ENCODE data around the gene ATF7. TPM values are rescaled to one million over a fixed set of nuclear protein-coding genes. Genes with fewer than 3 reads are reported as not detected.

The ATF7 gene
- total RNA-seq, 1 donor from 2014 or later = 4.1 TPM

DNA sequence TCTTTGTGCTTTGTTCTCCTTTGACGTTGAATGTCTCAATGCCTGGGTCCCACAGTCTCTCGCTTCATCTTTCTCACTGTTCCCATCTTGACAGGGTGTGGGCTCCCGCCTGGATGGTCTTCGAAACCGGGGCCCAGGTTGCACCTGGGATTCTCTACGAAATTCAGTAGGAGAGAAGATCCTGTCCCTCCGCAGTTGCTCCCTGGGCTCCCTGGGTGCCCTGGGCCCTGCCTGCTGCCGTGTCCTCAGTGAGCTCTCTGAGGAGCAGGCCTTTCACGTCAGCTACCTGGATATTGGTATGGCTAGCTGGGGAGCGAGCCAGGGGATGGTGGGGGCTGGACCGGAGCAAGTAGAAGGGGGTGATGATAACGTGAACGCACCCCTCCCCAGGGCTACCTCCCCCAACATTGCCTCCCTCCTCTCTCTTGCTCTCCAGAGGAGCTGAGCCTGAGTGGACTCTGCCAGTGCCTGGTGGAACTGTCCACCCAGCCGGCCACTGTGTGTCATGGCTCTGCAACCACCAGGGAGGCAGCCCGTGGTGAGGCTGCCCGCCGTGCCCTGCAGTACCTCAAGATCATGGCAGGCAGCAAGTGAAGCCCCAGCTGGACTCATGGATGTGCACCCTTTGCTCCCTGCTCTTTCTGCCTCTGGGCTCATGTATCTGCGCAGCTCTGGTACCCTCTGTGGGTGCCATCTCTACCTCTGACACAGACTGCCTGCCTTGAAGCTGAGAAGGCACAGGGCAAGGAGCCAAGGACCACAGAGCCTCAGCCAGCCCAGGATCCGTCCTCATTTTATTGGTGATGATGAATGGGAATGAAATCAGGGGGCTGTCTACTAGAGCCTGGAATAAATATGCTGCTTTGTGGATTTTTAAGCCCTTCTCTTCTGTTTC is 120.4 kb downstream of the ATF7 start:
- DNase-seq (ENCODE audit: low spot score in 2 of 2) (no peak), FAIRE-seq (no peak)

DNA sequence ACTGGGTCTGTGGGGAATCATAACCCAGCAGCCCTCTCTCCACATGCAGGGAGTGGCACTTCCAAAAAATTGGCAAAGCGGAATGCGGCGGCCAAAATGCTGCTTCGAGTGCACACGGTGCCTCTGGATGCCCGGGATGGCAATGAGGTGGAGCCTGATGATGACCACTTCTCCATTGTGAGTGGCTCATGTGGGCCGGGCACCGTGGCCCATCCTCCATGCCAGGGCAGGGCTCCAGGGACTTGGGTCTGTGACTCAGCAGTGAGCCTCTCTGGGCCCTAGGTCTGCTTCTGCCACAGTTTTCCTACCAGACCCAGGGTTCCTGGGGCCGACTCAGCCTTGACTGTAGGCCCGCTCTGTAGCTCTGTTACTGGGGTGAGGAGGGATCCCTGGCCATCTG is 121.1 kb downstream of the ATF7 start:
- FAIRE-seq (no peak), DNase-seq (ENCODE audit: low spot score in 2 of 2) (no peak)

DNA sequence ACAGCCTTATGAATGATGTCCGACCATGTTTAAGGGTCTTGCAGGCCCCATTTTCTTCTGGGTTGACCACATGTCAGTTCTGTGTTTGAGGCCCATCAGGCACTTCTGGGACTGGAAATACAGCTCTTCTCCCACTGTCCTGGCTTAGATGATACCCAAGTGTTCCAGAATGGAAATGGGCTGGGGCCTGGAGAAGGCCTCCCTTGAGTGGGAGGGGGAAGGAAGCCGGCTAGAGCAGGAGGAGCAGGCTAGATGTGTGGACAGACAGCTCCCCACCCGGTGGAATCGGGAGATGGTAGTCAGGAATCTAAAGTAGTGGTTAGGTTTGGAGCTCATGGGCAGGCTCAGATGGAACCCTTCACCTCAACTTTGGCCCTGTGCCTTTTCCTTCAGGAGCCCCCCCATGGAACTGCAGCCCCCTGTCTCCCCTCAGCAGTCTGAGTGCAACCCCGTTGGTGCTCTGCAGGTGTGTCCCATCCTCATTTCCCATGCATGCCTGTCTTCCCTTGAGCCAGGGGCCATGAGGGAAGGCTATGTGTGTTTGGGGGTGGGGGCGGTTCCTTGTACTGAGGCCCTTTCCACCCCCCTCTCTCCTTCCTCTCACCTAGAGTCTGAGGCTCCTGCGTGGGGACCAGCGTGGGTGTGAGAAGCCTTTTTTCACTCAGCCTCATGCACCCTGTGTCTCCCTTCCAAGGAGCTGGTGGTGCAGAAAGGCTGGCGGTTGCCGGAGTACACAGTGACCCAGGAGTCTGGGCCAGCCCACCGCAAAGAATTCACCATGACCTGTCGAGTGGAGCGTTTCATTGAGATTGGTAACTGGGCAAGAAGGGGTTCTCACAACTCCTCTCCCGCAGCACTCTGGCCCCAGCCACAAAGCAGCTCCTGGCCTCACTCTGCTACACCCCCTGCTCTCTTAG is 121.9 kb downstream of the ATF7 start:
- FAIRE-seq (no peak), DNase-seq (ENCODE audit: low spot score in 2 of 2) (no peak)

DNA sequence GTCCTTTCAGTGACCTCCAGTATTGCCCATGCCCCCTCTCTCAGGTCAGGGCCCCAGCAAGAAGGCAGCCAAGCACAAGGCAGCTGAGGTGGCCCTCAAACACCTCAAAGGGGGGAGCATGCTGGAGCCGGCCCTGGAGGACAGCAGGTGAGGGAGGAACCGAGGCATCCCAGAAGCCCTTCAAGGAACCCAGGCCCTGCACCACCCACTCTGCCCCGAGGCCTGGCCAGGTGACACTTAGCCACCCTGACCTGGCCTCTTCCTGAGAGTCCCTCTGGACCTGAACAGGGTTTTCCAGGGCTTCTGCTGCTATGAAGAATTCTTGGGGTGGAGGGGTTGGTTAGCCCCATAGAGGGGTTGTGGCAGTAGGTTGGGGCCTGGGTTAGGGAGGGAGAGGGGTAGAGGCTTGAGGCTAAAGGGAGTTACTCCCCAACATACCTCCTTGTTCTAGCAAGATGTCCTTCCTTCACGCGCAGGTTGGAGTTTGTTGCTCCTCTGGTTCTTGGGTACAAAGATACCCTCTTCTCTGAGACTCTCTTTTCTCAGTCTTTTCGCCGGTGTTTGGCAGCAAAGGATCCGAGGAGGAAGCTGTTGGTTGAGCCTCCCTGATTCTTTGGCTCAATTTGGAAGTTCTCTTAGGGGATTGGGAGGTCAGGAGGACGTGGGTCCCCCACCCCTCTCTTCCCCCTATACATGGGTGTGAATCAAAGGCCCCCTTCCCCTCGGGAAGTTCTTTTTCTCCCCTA is 123.0 kb downstream of the ATF7 start:
- DNase-seq (ENCODE audit: low spot score in 2 of 2) = no peak
- FAIRE-seq = no peak

DNA sequence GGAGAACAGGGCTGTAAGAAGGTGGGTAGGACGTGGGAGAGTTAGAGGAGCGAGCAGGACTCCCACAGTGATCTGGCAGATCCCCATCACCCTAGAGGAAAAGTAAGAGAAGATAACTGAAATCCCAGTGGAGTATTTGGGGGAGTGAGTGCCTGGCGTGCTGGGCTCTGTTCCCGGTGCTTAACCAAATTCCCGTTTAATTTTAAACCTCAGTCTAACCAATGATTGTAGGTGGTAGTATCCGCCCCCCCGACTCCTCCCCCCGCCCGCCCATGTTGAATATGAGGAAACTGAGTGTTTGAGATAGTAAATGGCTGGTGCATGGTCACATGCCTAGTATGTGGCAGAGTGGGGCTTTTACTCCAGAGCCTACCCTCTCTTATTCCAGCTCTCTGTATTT is 123.9 kb downstream of the ATF7 start:
- no peak for FAIRE-seq
- no peak for DNase-seq (ENCODE audit: low spot score in 2 of 2)

DNA sequence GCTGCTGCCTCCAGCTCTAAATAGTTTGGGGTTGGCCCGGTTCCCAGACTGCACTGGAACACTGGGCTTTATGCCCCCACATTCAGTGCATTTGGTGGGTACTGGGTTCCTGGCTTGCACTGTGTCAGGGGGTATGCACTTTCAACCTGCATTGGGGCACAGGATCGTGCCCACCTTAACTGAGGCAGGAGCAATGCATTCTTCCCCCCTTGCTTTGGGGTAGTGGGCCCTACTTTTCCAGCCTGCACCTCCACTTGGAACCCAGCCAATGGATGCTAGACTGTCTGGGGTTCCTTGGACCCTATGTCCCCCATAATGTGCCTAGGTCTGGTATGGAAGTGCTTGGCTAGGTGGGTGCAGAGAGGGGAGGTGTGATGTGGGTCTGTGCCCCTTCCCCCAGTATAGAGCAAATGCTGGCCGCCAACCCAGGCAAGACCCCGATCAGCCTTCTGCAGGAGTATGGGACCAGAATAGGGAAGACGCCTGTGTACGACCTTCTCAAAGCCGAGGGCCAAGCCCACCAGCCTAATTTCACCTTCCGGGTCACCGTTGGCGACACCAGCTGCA is 124.5 kb downstream of the ATF7 start:
- FAIRE-seq = no peak
- DNase-seq (ENCODE audit: low spot score in 2 of 2) = no peak

DNA sequence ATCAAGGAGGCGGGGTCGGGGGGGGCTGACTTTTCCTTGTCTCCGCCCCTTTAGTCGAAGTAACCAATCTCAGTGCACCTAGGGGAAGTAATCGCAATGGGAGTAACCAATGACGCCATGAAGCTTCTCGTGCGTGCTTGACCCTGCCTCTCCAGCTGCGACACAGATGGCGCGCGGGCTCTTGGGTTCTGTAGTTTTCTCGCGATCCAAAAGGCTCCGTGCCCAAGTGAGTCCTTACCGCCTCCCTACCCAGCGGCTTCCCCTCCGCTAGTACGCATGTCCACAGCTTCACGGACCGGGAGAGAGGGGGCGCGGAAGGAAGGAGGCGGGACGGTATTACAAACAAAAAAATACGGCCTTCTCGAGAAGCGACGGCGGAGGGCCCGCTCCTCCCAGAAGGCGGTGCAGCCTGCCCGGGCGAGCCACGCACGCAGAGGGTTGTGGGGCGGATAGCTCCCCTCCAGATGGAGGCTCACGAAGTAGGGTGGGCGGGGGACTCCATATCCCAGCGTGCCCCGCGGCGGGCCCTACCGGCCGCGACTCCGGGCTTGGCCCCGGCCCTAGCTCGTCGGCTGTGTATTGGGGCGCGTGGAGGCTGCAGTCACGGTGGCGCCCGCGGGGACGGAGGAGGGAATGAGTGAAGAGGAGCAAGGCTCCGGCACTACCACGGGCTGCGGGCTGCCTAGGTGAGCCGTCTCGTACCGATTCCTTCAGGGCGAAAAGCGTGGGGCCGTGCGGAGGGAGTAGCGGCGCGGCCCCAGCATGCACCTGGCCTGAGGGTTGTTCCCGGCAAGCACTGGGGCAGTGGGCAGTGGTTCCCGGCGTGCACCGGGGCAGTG is 125.2 kb downstream of the ATF7 start, which contains the start of gene TARBP2:
Gene TARBP2, plus strand, starts transcription at position 508 of the 839 bp plus-strand sequence. Its CDS starts 126 bp downstream, at position 634.
- peak; percentile 96 for FAIRE-seq

DNA sequence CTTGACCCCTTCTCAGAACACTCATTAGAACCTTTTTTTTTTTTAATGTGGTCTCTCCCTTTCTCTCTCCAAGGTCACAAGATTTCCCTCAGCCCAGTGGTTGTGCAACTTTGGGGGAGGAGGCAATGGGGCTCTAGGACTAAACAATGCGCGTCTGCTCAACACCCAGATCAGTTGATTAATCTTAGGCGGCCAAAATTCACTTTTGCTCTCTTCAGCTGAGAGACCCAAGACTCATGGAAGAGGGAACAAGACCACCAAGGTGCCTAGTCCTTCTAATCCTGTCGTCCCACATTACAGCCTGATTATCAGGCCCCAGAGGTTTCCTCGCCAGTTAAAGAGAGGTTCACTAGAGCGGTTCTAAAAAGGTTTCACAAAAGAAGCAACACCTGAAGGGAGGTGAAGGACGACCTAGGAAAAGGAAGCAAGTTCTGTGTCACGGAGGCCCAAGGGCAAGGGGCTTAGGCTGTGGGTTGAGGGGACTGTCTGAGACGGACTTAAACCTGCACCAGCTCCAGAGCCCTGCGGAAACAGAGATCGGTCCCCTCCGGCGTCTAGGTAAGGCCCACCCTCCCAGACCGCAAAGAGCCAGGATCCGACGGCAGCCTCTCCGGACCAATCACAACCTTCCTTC is 125.9 kb downstream of the ATF7 start:
- FAIRE-seq = no peak

More for the DNA sequence above, 125.2 kb downstream of the ATF7 start, which contains the start of gene TARBP2:
- peak; percentile 94 to 95 for DNase-seq (ENCODE audit: low spot score in 2 of 2)

DNA sequence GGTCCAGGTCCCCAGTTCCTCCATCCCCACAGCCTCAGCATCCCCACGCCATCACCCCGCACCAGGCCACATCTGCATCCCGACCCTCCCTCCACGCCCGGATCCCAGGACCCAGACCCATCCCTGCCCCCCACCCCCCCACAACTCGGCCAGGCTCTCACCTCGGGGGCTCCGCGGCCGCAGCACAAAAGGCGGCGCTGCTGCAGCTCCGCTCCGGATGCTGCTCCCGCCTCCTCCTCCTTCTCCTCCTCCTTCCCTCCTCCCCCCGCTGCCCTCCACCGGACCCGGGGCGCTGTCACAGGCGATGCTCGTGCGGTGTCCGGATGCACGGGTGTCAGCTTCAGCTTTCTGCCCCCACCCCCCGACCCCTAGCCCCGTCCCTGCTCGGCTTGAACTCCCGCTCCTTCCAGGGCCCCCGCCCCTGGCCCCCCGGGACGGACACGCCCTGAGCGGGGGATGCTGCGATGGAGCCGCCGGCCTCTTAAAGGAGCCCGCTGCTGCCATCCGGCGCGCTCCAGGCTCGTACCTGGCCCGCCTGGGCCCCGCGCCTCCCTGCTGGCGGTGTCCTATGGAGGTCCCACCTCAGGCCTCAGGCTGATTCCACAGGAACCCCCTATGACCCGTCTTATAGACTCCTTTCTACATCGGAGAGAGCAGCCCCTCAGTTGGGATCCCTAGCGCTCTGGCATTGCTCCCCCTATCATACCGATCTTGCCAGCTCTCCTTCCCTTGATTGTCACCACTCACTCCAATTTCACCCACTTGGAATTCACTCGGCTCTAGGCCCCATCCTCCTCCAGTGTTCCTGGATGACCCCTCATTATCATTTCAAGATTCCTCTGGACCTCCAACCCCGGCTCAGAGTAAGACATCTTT is 126.7 kb downstream of the ATF7 start, which contains the start of gene MAP3K12:
Gene MAP3K12, minus strand, starts transcription at position 193 of the 876 bp plus-strand sequence. CDS start 12,067 bp downstream, outside the sequence.
- peak; percentile 41 to 55 for DNase-seq (ENCODE audit: low spot score in 2 of 2)
- no peak for FAIRE-seq

More for the DNA sequence above, 125.9 kb downstream of the ATF7 start:
- DNase-seq (ENCODE audit: low spot score in 2 of 2) = no peak

DNA sequence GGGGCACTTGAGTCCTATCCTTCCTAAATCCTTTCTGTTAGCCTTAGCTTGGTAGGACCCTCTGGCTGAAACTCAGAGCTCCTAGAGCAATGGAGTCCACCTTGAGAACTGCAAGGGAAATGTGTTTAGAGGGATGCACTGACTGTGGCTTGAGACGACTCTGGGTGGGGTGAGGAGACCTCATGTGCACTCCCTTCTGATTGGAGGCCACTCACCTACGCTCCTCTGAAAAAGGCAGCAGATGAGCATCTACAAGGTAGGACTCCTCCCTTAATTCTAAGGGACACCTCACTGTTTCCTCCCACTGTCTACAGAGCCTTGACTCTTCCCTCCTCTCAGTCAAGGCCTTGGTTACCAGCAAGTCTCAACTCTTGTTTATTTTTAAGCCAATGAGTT is 127.9 kb downstream of the ATF7 start:
- no peak for DNase-seq (ENCODE audit: low spot score in 2 of 2)
- FAIRE-seq = no peak

DNA sequence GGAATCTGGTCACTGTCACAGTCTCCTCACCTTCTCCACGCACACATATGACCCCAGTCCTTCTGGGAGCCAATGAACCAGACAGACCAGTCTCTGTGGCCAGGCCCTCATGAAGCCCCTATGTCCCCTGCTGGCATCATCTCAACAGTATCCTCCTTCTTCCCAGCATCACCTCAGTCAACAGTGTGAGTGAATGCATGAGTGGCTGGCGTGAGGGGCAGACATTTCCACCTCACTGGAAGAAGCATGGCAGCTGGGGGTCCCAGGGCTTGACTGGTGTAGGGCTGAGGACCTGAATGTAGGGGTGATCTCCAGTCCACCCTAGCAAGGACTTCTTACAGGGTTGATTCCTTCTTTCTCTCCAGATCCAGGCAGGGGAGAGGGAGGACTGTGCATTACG is 128.7 kb downstream of the ATF7 start:
- FAIRE-seq (no peak), DNase-seq (ENCODE audit: low spot score in 2 of 2) (no peak)

DNA sequence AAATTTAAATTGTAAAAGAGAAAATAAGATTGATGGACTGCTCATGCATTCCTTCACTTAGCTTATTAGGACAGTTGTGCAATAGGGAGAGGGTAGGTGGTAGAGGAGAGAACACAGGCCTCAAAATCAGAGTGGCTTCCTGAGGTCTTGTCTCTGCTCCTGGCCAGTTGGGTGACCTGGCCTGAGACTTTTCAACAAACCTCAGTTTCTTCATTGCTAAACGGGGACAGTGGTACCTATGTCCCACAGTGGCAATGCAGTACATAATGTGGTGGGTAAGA is 129.5 kb downstream of the ATF7 start:
- DNase-seq (ENCODE audit: low spot score in 2 of 2) (no peak), FAIRE-seq (no peak)

DNA sequence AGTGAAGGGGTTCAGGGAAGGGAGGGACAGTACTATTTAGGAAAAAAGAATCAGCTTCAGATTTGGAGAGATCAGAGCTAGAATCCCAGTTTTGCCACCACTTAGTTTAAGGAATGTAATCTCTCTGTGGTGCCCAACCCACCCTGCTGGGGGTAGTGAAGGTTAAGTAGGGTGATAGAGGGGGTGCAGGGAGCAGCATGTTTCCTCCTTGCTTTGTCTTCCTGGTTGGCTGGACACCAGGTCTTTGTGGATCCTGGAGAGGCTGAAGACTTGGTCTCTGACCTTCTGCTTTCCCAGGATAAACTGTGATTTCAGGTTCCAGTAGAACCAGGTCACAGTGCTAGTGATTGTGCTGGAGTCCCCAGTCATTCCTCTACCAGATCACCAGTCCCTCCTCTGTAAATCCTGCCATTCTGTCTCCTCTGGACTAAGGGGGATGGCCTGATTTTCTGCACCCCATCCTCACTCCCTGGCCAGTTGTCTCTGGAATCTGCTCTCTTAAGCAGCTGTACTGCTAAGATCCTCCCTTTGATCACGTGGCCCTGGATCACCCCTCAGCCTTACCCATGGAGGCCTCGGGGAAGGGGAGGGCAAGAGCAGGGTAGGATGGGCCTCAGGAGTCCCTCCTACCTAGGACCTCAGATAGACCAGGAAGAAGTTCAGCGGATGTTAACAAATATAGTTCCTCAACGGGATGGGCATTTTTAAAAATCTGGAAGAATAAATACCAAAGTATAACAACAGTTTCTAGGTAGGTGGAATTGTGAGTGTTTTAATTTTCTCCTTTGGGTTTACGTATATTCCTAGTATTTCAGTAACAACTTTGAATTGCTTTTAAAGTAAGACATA is 130.1 kb downstream of the ATF7 start:
- DNase-seq (ENCODE audit: low spot score in 2 of 2) (no peak), FAIRE-seq (no peak)

DNA sequence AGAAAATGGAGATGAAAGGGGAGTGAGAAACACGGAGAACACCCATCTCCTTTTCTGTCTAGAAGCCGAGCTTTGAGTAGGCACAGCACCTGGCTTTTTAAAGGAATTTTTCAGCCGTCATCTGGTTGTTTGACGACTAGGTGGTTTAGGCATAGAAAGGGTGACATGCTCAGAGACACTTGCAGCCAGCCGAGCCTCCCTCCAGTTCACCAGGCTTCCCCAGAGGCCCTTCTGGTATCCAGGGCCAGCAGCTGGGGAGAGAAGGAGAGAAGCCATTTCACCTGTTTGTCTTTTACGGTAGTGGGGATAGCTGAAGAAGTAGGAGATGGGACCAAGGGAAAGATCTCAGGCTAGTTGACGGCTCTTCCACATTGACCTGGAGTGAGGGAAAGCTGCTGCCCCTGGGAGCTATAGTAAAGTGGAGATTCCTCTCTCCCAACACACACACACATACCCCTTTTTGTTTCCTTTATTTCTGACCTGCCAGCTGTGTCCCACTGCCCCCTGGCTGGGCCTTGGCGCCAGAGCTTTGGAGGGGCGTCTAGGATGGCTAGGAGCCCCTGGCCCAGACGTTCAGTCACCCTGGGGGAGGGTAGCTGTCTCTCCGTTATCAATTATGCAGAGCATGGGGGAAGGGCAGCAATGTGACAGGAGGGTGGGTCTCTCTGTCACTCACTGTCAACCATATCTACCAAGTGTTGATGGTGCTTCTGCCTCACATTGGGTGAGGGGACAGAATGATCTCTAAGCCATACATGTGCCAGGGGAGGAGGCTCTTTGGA is 132.4 kb downstream of the ATF7 start:
- no peak for FAIRE-seq
- no peak for DNase-seq (ENCODE audit: low spot score in 2 of 2)

DNA sequence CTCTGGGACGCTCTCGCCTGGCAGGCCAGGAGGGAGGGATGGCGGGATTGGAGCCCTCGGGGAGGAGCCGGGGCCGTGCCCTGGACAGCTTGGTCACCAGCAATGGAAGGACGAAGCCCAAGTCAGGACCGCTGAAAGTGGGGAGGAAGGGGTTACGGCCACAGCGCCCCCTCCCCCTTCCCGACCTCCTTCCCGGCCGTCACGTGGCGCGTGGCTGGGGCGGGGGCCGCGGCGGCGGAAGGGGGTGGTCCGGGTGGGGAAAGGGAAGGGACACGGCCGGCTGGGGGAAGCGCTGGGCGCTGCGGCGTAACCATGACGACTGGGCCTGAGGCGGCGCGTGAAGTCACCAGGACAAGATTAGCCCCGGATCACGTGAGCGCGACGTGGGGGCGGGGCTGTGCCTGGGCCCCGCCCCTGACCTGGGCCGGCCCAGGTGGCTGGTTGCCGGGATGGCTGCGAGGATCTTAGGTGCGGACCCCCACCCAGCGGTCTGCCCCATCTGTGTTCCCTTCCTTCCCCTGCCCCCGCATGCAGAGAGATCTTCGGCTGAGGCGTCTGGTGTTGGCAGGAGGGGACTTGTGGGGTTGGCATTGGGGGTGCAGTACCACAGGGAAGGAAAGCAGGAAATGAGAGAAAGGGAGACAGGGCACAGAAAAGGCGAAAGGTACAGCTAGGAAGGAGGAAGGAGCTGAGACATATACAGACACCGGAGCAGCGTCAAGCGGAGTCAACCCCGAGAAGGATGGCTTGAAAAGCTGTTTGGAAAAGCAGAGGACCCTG is 133.2 kb downstream of the ATF7 start:
- DNase-seq (ENCODE audit: low spot score in 2 of 2) = peak; percentile 91 to 94
- FAIRE-seq = no peak

Measured in frontal cortex (tissue), 4 donors.